Gastrocnemius medialis (tissue), 4 donors: ENCODE data around the gene OR2M5. TPM values are rescaled to one million over a fixed set of nuclear protein-coding genes. Genes with fewer than 3 reads are reported as not detected.

Experiments
- ATAC-seq, 2 donors: fragments of 150-250 bp; one replicate each; pipeline ENCODE4 v1.9.1; 2016
- DNase-seq, 2 donors: peaks; one replicate each; pipeline ENCODE4 v3.0.0-alpha.2; 2019
- H3K27ac ChIP-seq, 4 donors: fragments of 200-600 bp; sonication (generic); 1 replicate in 1 of 4; 2 replicates in 3 of 4; pipeline ENCODE4 v1.5.1; 2016 to 2018; ENCODE audit warnings: mild to moderate bottlenecking in 2 of 4, moderate library complexity in 1 of 4
- H3K27me3 ChIP-seq, 3 donors: fragments of 200-600 bp; sonication (generic) in 2 of 3; 1 replicate in 1 of 3; 2 replicates in 2 of 3; pipeline versions ENCODE4 v1.5.1 to v1.6.0; 2016 to 2019; ENCODE audit warnings: mild to moderate bottlenecking in 1 of 3, moderate library complexity in 1 of 3
- H3K36me3 ChIP-seq, 2 donors: fragments of 200-600 bp; sonication (generic) in 1 of 2; one replicate each; pipeline ENCODE4 v1.5.1; 2017 to 2018
- H3K4me1 ChIP-seq, 2 donors: fragments of 200-600 bp; sonication (generic) in 1 of 2; one replicate each; pipeline ENCODE4 v1.5.1; 2016 to 2017; ENCODE audit warnings: mild to moderate bottlenecking in 2 of 2
- H3K4me3 ChIP-seq, 4 donors: fragments of 200-600 bp; sonication (generic) in 3 of 4; 1 replicate in 1 of 4; 2 replicates in 3 of 4; pipeline ENCODE4 v1.5.1; 2016 to 2019; ENCODE audit warnings: mild to moderate bottlenecking in 2 of 4
- H3K9me3 ChIP-seq, 3 donors: fragments of 200-600 bp; sonication (generic) in 2 of 3; 1 replicate in 1 of 3; 2 replicates in 2 of 3; pipeline ENCODE4 v1.5.1; 2016 to 2019
- CTCF ChIP-seq, 5 experiments: fragments of 450-650 bp in 3 of 5; fragments of 200-600 bp in 2 of 5; sonication (generic) in 2 of 5; IDR thresholded peaks in 4 of 5; conservative IDR thresholded peaks in 1 of 5; 1 replicate in 4 of 5; 2 replicates in 1 of 5; pipeline ENCODE4 v1.5.1; 2016 to 2019; ENCODE audit warnings: antibody characterized with exemption in 5 of 5, mild to moderate bottlenecking in 3 of 5, moderate library complexity in 3 of 5
- POLR2A ChIP-seq, 2 donors: fragments of 450-650 bp; IDR thresholded peaks; one replicate each; pipeline ENCODE4 v1.6.1; 2017; ENCODE audit warnings: antibody characterized with exemption in 2 of 2, mild to moderate bottlenecking in 2 of 2, moderate library complexity in 2 of 2
- in situ Hi-C, 4 donors: fragments of 200-750 bp; cut with MboI; loops; one replicate each; pipeline versions ENCODE4 v1.15.0 to v1.8.0; 2017; ENCODE audit warnings: low sequenced_read_pairs in 4 of 4
- intact Hi-C: fragments of 100-400 bp; cut with DNase I; formaldehyde crosslinking; loops from one replicate; pipeline ENCODE4 v1.15.1; 2023; ENCODE audit warnings: low total_unique reads
- total RNA-seq, 4 donors: library from RNA; depleted of rRNA; stranded (reverse); fragments of >200 nt; gene quantifications; one replicate each; pipeline versions ENCODE4 v1.1.0 to v1.2.3, GENCODE V29; 2016

The OR2M5 gene
- total RNA-seq, 4 donors from 2014 or later: not detected

- ATAC-seq (no peak), DNase-seq (no peak)
- intact Hi-C loops (no loop called here), in situ Hi-C loops (no loop called here)
- no peak overlapping the region for H3K27ac ChIP-seq
- no peaks in the 10 kb centered on the region for H3K4me1 ChIP-seq
- no peaks in the 10 kb centered on the region for H3K27me3 ChIP-seq
- no peaks in the 10 kb centered on the region for H3K36me3 ChIP-seq
- TF ChIP-seq POLR2A (IDR thresholded peaks at IDR 0.05) (no peak), CTCF (IDR thresholded peaks at IDR 0.05 in 4 of 5, conservative IDR thresholded peaks at IDR 0.05 in 1 of 5) (no peak)
- H3K4me3 ChIP-seq: no peak overlapping the region
- H3K9me3 ChIP-seq: peaks cover 0 to 4% (median 0%) of the 10 kb centered on the region in 3 donors
Measured at GRCh38 chr1:248183996-248184395, 39.0 kb downstream of the OR2M5 start.

- Histone ChIP-seq H3K4me3 (no peak overlapping the region), H3K4me1 (no peaks in the 10 kb centered on the region), H3K27ac (no peak overlapping the region), H3K9me3 (peaks cover 0 to 4% (median 0%) of the 10 kb centered on the region in 3 donors), H3K27me3 (no peaks in the 10 kb centered on the region), H3K36me3 (no peaks in the 10 kb centered on the region)
- DNase-seq: no peak
- in situ Hi-C loops (no loop called here), intact Hi-C loops (no loop called here)
- TF ChIP-seq POLR2A (IDR thresholded peaks at IDR 0.05): no peak
- no peak for ATAC-seq
Measured at GRCh38 chr1:248187363-248187762, 42.4 kb downstream of the OR2M5 start.

GRCh38 chr1:248189026-248189425 lies 44.1 kb downstream of the OR2M5 start:
- Histone ChIP-seq H3K4me1 (no peaks in the 10 kb centered on the region), H3K4me3 (no peak overlapping the region), H3K27ac (no peak overlapping the region), H3K9me3 (no peaks in the 10 kb centered on the region), H3K36me3 (no peaks in the 10 kb centered on the region), H3K27me3 (no peaks in the 10 kb centered on the region)
- in situ Hi-C loops: no loop called here
- TF ChIP-seq CTCF (IDR thresholded peaks at IDR 0.05 in 4 of 5, conservative IDR thresholded peaks at IDR 0.05 in 1 of 5) (no peak), POLR2A (IDR thresholded peaks at IDR 0.05) (no peak)
- ATAC-seq: no peak
- intact Hi-C loops: no loop called here
- DNase-seq: no peak

GRCh38 chr1:248194117-248194516 lies 49.2 kb downstream of the OR2M5 start:
- DNase-seq: no peak
- Histone ChIP-seq H3K9me3 (no peaks in the 10 kb centered on the region), H3K4me1 (no peaks in the 10 kb centered on the region), H3K27me3 (no peaks in the 10 kb centered on the region), H3K27ac (no peak overlapping the region), H3K36me3 (no peaks in the 10 kb centered on the region), H3K4me3 (no peak overlapping the region)
- ATAC-seq: no peak
- no peak for TF ChIP-seq CTCF (IDR thresholded peaks at IDR 0.05 in 4 of 5, conservative IDR thresholded peaks at IDR 0.05 in 1 of 5)
- no peak for TF ChIP-seq POLR2A (IDR thresholded peaks at IDR 0.05)
- intact Hi-C loops (no loop called here), in situ Hi-C loops (no loop called here)

Other genes starting within 250 kb of the OR2M5 start
- under 1 TPM in 1 of 4 donors, not detected in 3; 0.80 TPM for gene OR2W3, start 249.6 kb upstream of the OR2M5 start, total RNA-seq
- gene OR2T8, start 224.9 kb upstream of the OR2M5 start, total RNA-seq: not detected
- not detected for gene OR2AJ1, start 220.3 kb upstream of the OR2M5 start, total RNA-seq
- not detected for gene OR2L8, start 196.3 kb upstream of the OR2M5 start, total RNA-seq
- gene OR2AK2, start 179.9 kb upstream of the OR2M5 start, total RNA-seq: not detected
- gene OR2L5, start 131.5 kb upstream of the OR2M5 start, total RNA-seq: not detected
- not detected for gene OR2L2, start 115.1 kb upstream of the OR2M5 start, total RNA-seq
- not detected for gene OR2L3, start 98.3 kb upstream of the OR2M5 start, total RNA-seq
- gene OR2L13, start 50.0 kb upstream of the OR2M5 start, total RNA-seq: not detected
- not detected for gene OR2M2, start 29.7 kb downstream of the OR2M5 start, total RNA-seq
- not detected for gene OR2M3, start 52.1 kb downstream of the OR2M5 start, total RNA-seq
- gene OR2M4, start 86.3 kb downstream of the OR2M5 start, total RNA-seq: not detected
- not detected for gene OR2T33, start 132.8 kb downstream of the OR2M5 start, total RNA-seq
- gene OR2T12, start 158.3 kb downstream of the OR2M5 start, total RNA-seq: not detected
- not detected for gene OR2M7, start 179.4 kb downstream of the OR2M5 start, total RNA-seq
- not detected for gene OR14C36, start 203.6 kb downstream of the OR2M5 start, total RNA-seq
- gene OR2T4, start 216.5 kb downstream of the OR2M5 start, total RNA-seq: not detected
- not detected for gene OR2T6, start 230.6 kb downstream of the OR2M5 start, total RNA-seq